GM12878 (cell line): ENCODE data around the gene NOL12. TPM values are rescaled to one million over a fixed set of nuclear protein-coding genes. Genes with fewer than 3 reads are reported as not detected.

Experiments
- ATAC-seq: fragments of 200-7000 bp; cut with Tn5 transposase; 3 replicates; pipeline ENCODE4 v1.9.1; 2020; ENCODE audit warnings: mild to moderate bottlenecking, moderate library complexity
- BruUV-seq: library from RNA; stranded (reverse); fragments of 400-500 nt; replicated peaks from 2 replicates; lab custom pipeline; 2021; lab: Mats Ljungman, UMichigan
- CTCF ChIA-PET: fragments of 300-600 bp; sonication (Branson Sonifier 250); formaldehyde crosslinking; extraction: SDS; loops from one replicate; lab custom pipeline; 2021; ENCODE audit warnings: inconsistent platforms; lab: Yijun Ruan, JAX
- POLR2A ChIA-PET: fragments of 350-600 bp; formaldehyde crosslinking; extraction: SDS; loops from one replicate; lab custom pipeline; 2021; ENCODE audit warnings: inconsistent platforms; lab: Charles Lee
- RAD21 ChIA-PET: fragments of 300-600 bp; sonication (Branson Sonifier 250); formaldehyde crosslinking; loops from one replicate; lab custom pipeline; 2023; ENCODE audit warnings: antibody characterized with exemption; ENCODE audit not compliant: unreplicated experiment; lab: Charles Lee
- SMC1A ChIA-PET: fragments of 300-600 bp; sonication (Branson Sonifier 250); formaldehyde crosslinking; loops from one replicate; lab custom pipeline; 2023; ENCODE audit not compliant: unreplicated experiment, uncharacterized antibody; lab: Charles Lee
- DNase-seq: peaks from one replicate; pipeline ENCODE4 v3.0.0-alpha.2; 2011; ENCODE audit warnings: low read depth, low spot score
- FAIRE-seq: peaks from 3 replicates; lab custom pipeline; 2011; peaks lifted over from hg19 to GRCh38; lab: Jason Lieb, UNC
- H2AFZ ChIP-seq: 2 replicates; pipeline ENCODE4 v1.6.0; 2011; ENCODE audit warnings: low read depth, low read length, control low read depth; ENCODE audit not compliant: control insufficient read depth
- H3K27ac ChIP-seq: 2 replicates; pipeline ENCODE4 v1.5.1; 2011; ENCODE audit warnings: control low read depth; ENCODE audit not compliant: control insufficient read depth, insufficient read depth
- H3K27me3 ChIP-seq, 2 experiments: replicated peaks in 1 of 2; 2 replicates each; pipeline versions ENCODE4 v1.6.0 to v1.6.1; 2011; ENCODE audit warnings: low read length in 1 of 2; ENCODE audit not compliant: control insufficient read depth in 2 of 2, insufficient read depth in 2 of 2
- H3K36me3 ChIP-seq, 2 experiments: 2 replicates each; pipeline ENCODE4 v1.5.1; 2011; ENCODE audit warnings: low read length in 1 of 2; ENCODE audit not compliant: control insufficient read depth in 2 of 2, insufficient read depth in 2 of 2
- H3K4me1 ChIP-seq: 2 replicates; pipeline ENCODE4 v1.6.1; 2011; ENCODE audit warnings: mild to moderate bottlenecking, low read length, moderate library complexity, mixed read lengths; ENCODE audit not compliant: control insufficient read depth, insufficient read depth
- H3K4me2 ChIP-seq: 2 replicates; pipeline ENCODE4 v1.6.0; 2011; ENCODE audit warnings: control low read depth; ENCODE audit not compliant: control insufficient read depth, insufficient read depth
- H3K4me3 ChIP-seq: fragments of 200-600 bp; sonication (generic); 2 replicates; pipeline ENCODE4 v1.5.1; 2016
- H3K79me2 ChIP-seq: 2 replicates; pipeline ENCODE4 v1.6.0; 2011; ENCODE audit warnings: low read length; ENCODE audit not compliant: control insufficient read depth, insufficient read depth
- H3K9ac ChIP-seq: 2 replicates; pipeline ENCODE4 v1.8.0; 2011; ENCODE audit warnings: low read length, control low read depth, mixed read lengths; ENCODE audit not compliant: control insufficient read depth, insufficient read depth
- H3K9me3 ChIP-seq: replicated peaks from 3 replicates; pipeline ENCODE4 v1.5.1; 2011; ENCODE audit warnings: mild to moderate bottlenecking, low read length; ENCODE audit not compliant: control insufficient read depth, insufficient read depth
- H4K20me1 ChIP-seq: 2 replicates; pipeline ENCODE4 v1.6.0; 2011; ENCODE audit not compliant: control insufficient read depth, insufficient read depth
- ATF2 ChIP-seq: IDR thresholded peaks from 2 replicates; pipeline ENCODE4 v1.6.1; 2012; ENCODE audit warnings: low read length, inconsistent platforms
- CREB1 ChIP-seq: IDR thresholded peaks from 2 replicates; pipeline ENCODE4 v1.6.1; 2012; ENCODE audit warnings: low read depth, mild to moderate bottlenecking, inconsistent platforms
- DPF2 ChIP-seq: fragments of 450-650 bp; IDR thresholded peaks from 2 replicates; pipeline ENCODE4 v1.6.1; 2017; ENCODE audit warnings: mild to moderate bottlenecking
- ESRRA ChIP-seq: IDR thresholded peaks from 2 replicates; pipeline ENCODE4 v1.6.1; 2012; ENCODE audit warnings: mild to moderate bottlenecking, low read length, improper control_type of control experiment
- ETV6 ChIP-seq, 2 experiments: fragments of 450-650 bp in 1 of 2; IDR thresholded peaks in 1 of 2; conservative IDR thresholded peaks in 1 of 2; 2 replicates each; pipeline ENCODE4 v1.6.1; 2014; ENCODE audit warnings: antibody characterized with exemption in 1 of 2, borderline replicate concordance in 1 of 2, low read depth in 1 of 2, mild to moderate bottlenecking in 1 of 2, moderate library complexity in 1 of 2
- IRF4 ChIP-seq: IDR thresholded peaks from 2 replicates; pipeline ENCODE4 v1.6.1; 2011; ENCODE audit warnings: low read depth, low read length
- MEF2A ChIP-seq: IDR thresholded peaks from 2 replicates; pipeline ENCODE4 v1.6.1; 2011; ENCODE audit warnings: low read depth, mild to moderate bottlenecking, low read length, moderate library complexity; ENCODE audit not compliant: insufficient read depth
- MLLT1 ChIP-seq: fragments of 450-650 bp; IDR thresholded peaks from 2 replicates; pipeline ENCODE4 v1.6.1; 2016; ENCODE audit warnings: mild to moderate bottlenecking
- NR2C2 ChIP-seq: IDR thresholded peaks from 2 replicates; pipeline ENCODE4 v1.6.1; 2011; ENCODE audit warnings: borderline replicate concordance, low read depth; ENCODE audit not compliant: control insufficient read depth, insufficient read length
- PML ChIP-seq: IDR thresholded peaks from 2 replicates; pipeline ENCODE4 v1.6.1; 2012; ENCODE audit warnings: low read length, inconsistent platforms
- POLR2AphosphoS2 ChIP-seq: IDR thresholded peaks from 2 replicates; pipeline ENCODE4 v1.6.1; 2011; ENCODE audit warnings: low read depth, mild to moderate bottlenecking, low read length, improper control_type of control experiment, moderate library complexity
- SREBF1 ChIP-seq: IDR thresholded peaks from 2 replicates; pipeline ENCODE4 v1.6.1; 2012; ENCODE audit warnings: mild to moderate bottlenecking, low read length
- SUZ12 ChIP-seq: fragments of 200-600 bp; sonication (generic); IDR thresholded peaks from one replicate; pipeline ENCODE4 v1.6.1; 2018; ENCODE audit warnings: antibody characterized with exemption, mild to moderate bottlenecking; ENCODE audit not compliant: unreplicated experiment
- TCF3 ChIP-seq: IDR thresholded peaks from 2 replicates; pipeline ENCODE4 v1.6.1; 2012; ENCODE audit warnings: low read depth, mild to moderate bottlenecking, low read length, borderline replicate concordance; ENCODE audit not compliant: insufficient read depth
- WGBS: methylation state at CpG from one replicate; pipeline ENCODE4 v1.1.6; 2016; ENCODE audit warnings: low lambda C conversion rate; ENCODE audit not compliant: insufficient replicate concordance, insufficient coverage; ENCODE audit errors: missing lambda C conversion rate; 5-methylcytosine and 5-hydroxymethylcytosine counted together
- in situ Hi-C: fragments of 300-500 bp; cut with MboI; formaldehyde crosslinking; loops from 9 replicates; pipeline ENCODE4 v1.14.3; 2018; ENCODE audit warnings: mixed read lengths
- intact Hi-C: fragments of 100-400 bp; cut with micrococcal nuclease; formaldehyde crosslinking; loops from one replicate; pipeline ENCODE4 v1.14.2; 2022; ENCODE audit not compliant: unreplicated experiment
- polyA plus RNA-seq, 11 experiments: library from polyadenylated mRNA; depleted of rRNA in 4 of 11; unstranded in 6 of 11; stranded (reverse) in 5 of 11; fragments of >200 nt; fragmentation: Nextera tagmentation in 4 of 11; fragmentation: Illumina TruSeq in 1 of 11; extraction: Ambion mirVana in 4 of 11; extraction: Trizol in 1 of 11; gene quantifications; 1 replicate in 1 of 11; 2 replicates in 10 of 11; pipeline versions ENCODE4 v1.2.1 to v1.2.3, GENCODE V29; 2011 to 2016; ENCODE audit warnings: inconsistent platforms in 2 of 11, missing spikeins in 2 of 11, low read depth in 1 of 11
- total RNA-seq, 4 experiments: library from RNA; depleted of rRNA in 3 of 4; stranded (reverse); fragments of >200 nt in 3 of 4; fragmentation: Illumina TruSeq in 1 of 4; extraction: Trizol in 1 of 4; gene quantifications; 2 replicates each; pipeline versions ENCODE4 v1.2.1 to v1.2.3, GENCODE V29; 2013 to 2021
- TF ChIP-seq, protein P1 (sequence below): fragments of 450-650 bp; IDR thresholded peaks from 2 replicates; pipeline ENCODE4 v1.6.1; 2017; ENCODE audit warnings: antibody characterized with exemption, mild to moderate bottlenecking, moderate library complexity

Gene NOL12
- total and polyA plus RNA-seq, 10 of the 15 experiments (the other 5 are each of a cell fraction or from before 2014, with no cell fraction given), result 3.3 to 69.4 (median 41.1) TPM

GRCh38 chr22:37734964-37735451, 48.9 kb downstream of the NOL12 start:
- CTCF ChIA-PET, result no interaction called here
- no peak overlapping the region for H2AFZ ChIP-seq
- TF ChIP-seq ESRRA, result no peak
- no peak for TF ChIP-seq ETV6 (conservative IDR thresholded peaks at IDR 0.05 in 1 of 2, IDR thresholded peaks at IDR 0.05 in 1 of 2; ENCODE audit: borderline replicate concordance in 1 of 2, low read depth in 1 of 2)
- no peak for TF ChIP-seq POLR2AphosphoS2
- TF ChIP-seq PML, result no peak
- TF ChIP-seq IRF4, result no peak
- TF ChIP-seq CREB1, result no peak
- TF ChIP-seq MLLT1, result no peak
- TF ChIP-seq SREBF1, result no peak
- TF ChIP-seq SUZ12, result no peak
- TF ChIP-seq NR2C2, result no peak
- no peak for TF ChIP-seq DPF2
- TF ChIP-seq, protein P1, sequence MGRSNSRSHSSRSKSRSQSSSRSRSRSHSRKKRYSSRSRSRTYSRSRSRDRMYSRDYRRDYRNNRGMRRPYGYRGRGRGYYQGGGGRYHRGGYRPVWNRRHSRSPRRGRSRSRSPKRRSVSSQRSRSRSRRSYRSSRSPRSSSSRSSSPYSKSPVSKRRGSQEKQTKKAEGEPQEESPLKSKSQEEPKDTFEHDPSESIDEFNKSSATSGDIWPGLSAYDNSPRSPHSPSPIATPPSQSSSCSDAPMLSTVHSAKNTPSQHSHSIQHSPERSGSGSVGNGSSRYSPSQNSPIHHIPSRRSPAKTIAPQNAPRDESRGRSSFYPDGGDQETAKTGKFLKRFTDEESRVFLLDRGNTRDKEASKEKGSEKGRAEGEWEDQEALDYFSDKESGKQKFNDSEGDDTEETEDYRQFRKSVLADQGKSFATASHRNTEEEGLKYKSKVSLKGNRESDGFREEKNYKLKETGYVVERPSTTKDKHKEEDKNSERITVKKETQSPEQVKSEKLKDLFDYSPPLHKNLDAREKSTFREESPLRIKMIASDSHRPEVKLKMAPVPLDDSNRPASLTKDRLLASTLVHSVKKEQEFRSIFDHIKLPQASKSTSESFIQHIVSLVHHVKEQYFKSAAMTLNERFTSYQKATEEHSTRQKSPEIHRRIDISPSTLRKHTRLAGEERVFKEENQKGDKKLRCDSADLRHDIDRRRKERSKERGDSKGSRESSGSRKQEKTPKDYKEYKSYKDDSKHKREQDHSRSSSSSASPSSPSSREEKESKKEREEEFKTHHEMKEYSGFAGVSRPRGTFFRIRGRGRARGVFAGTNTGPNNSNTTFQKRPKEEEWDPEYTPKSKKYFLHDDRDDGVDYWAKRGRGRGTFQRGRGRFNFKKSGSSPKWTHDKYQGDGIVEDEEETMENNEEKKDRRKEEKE, result no peak
- no peak for TF ChIP-seq TCF3
- no peak for TF ChIP-seq ATF2
- no peak for TF ChIP-seq MEF2A
- no peak for DNase-seq
- intact Hi-C loops, result no loop called here
- H3K79me2 ChIP-seq, result no peaks in the 10 kb centered on the region
- no TSS peak for BruUV-seq
- H4K20me1 ChIP-seq, result no peaks in the 10 kb centered on the region
- SMC1A ChIA-PET, result no interaction called here
- no peak overlapping the region for H3K27ac ChIP-seq
- H3K27me3 ChIP-seq, result no peaks in the 10 kb centered on the region
- H3K9ac ChIP-seq, result no peak overlapping the region
- no peak for FAIRE-seq
- RAD21 ChIA-PET, result no interaction called here
- no peaks in the 10 kb centered on the region for H3K4me1 ChIP-seq
- WGBS, result 53% methylated on average over 16 of the region's 16 CpGs
- peak; percentile 22; the same call in 2 of the 3 replicates for ATAC-seq
- H3K36me3 ChIP-seq, result no peaks in the 10 kb centered on the region
- no peaks in the 10 kb centered on the region for H3K9me3 ChIP-seq
- in situ Hi-C loops, result no loop called here
- H3K4me3 ChIP-seq, result no peak overlapping the region
- no peak overlapping the region for H3K4me2 ChIP-seq
- POLR2A ChIA-PET, result no interaction called here
